GM18858 (cell line): ENCODE data around the gene TSPAN16.
A peak's percentile ranks its signal among the peaks of the same experiment; 100 is the strongest.
"Not testable (repeated sequence)": the region's sequence is repeated elsewhere in the genome, so short reads cannot be mapped to it uniquely, and the experiment has no call there.

Experiments
- ATAC-seq: cut with Tn5 transposase; IDR thresholded peaks from one replicate; pipeline ENCODE4 v1.9.1; 2021; ENCODE audit not compliant: unreplicated experiment

The TSPAN16 gene

DNA sequence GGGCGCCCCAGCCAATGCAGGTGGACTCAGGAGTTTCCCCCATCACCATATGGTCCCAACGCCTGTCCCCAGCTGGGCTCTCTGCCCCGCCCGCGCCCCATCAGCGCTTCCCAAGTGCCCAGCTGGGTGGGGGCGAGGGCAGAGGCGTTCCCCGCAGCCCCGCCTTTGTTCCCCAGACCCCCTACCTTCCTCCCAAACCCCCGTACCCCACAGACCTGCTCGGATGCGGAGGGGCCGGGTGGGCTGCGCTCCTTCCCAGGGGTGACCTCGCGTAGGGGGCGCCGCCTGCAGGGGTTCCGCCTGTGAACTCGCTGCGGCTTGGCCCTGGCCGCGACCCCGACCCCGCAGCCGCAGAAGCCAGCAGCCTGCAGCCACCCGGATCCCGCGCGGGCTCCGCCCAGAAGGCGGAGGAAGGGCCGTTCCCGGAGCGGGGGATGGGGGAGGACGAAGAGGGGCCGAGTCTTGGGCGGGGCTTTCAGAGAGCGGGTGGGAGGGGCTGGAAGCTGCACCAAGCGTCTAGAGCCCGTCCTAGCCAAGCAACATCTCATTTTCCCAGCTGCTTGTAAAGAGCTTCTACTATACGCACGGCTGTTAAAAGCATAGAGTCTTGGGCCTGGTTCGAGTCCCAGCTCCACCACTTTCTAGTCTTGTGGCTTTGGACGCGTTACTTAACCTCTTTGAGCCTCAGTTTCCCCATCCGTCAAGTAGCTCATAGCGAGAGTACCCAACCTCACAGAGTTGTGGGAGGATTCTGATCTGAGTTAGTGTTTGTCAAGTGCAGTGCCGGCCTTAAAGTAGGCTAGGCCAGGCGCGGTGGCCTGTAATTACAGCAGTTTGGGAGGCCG lies 43.5 kb downstream of the TSPAN16 start, which contains the start of gene RAB3D:
Gene RAB3D (minus strand): TSS at position 404 of the 845 bp plus-strand sequence. CDS start 2,258 bp downstream, outside the sequence.
- no peak for ATAC-seq

DNA sequence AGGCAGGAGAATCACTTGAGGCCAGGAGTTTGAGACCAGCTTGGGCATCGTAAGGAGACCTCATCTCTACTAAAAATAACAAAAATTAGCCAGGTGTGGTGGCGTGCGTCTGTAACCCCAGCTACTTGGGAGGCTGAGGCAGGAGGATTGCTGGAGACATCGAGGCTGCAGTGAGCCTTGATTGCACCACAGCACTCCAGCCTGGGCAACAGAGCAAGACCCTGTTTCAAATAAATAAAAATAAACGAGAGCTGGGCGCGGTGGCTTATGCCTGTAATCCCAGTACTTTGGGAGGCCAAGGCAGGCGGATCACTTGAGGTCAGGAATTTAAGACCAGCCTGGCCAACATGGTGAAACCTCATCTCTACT lies 44.1 kb downstream of the TSPAN16 start:
- not testable (repeated sequence) for ATAC-seq

DNA sequence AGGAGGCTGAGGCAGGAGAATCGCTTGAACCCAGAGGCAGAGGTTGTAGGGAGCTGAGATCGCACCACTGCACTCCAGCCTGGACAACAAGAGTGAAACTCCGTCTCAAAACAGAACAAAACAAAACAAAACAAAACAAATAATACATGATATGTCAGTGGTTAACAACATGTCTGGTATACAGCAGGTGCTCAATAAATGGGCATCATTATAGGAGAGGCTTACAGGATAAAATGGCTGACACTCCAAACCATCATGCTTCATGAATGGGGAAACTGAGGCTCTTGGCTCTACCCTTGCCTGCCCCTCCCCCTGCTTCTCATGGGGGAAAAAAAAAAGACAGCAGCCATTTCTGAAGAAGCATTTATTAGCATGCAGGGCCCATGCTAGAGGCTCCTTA lies 46.5 kb downstream of the TSPAN16 start:
- ATAC-seq, result no peak

DNA sequence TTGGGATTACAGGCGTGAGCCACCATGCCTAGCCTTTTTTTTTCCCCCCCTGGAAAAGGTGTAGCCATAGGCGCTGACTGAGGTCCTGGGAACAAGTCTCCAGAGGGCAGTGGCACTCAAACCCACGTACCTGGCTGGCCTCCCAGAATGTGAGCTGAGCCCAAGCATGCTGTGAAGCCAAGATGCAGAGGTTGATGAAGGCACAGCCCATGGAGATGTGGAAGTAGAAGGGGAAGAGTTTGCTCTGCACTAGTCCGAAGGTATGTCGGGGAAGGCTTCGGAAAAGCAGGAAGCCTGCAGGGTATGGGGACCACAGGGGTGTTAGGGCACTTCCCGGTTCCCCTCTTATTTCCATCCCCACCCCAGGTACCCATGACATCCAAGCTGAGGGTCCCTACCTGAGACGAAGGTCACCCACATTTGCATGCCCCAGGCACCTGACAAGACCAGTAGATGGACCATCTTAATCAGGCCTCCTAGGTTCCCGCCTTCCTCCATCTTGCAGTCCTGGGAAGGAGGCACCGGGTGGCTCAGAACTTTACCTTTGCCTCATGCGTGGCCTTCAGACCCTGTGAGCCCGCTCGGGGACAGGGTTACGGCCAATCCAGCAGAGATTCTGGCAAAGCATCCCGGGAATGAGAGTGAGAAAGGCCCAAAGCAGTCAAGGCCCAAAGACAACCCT lies 49.3 kb downstream of the TSPAN16 start:
- ATAC-seq, result no peak

DNA sequence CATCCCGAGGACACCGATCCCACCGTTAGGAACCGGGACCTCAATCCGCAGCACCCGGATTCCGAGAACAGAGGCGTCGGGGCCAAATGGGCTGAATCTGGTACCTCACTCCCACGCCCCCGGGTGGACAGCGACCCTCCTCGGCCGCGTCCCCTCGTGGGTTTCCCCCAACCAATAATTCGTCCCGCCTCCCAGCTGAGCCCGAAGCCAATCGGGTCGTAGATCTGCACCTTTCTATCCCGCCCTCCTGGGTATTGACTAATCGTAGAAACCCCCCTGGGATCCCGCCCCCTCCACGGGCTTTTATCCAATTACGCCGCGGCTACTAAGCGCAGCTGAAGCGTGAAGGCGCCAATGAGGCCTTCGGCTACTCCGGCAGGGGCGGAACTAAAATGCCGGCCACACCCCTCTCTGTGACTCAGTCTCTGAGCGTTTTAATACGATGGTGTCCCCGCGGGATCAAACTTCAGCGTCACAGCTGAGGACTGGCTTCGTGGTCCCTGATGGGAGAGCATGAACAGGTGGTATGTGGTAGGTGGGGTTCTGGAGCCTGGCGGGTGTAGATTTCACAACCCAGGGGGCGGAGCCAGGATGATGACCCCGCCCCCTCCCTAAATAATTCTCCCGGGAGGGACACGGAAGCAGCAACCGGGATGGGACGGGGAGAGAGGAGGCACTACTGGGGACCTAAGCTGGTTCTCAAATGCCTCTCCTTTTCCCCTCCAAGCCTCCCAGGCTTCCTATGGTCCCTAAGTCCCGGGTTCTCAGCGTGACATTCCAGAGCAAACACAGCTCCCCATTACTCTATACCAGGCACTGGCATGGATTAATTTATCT lies 50.4 kb downstream of the TSPAN16 start, which contains the start of the genes CCDC159 and TMEM205:
Gene CCDC159 (plus strand): TSS at position 416 of the 837 bp plus-strand sequence. CDS start 88 bp downstream, at position 504.
Gene TMEM205 (minus strand): TSS at position 165 of the 837 bp plus-strand sequence. CDS start 649 bp downstream, outside the sequence.
- ATAC-seq, result peak; percentile 76

DNA sequence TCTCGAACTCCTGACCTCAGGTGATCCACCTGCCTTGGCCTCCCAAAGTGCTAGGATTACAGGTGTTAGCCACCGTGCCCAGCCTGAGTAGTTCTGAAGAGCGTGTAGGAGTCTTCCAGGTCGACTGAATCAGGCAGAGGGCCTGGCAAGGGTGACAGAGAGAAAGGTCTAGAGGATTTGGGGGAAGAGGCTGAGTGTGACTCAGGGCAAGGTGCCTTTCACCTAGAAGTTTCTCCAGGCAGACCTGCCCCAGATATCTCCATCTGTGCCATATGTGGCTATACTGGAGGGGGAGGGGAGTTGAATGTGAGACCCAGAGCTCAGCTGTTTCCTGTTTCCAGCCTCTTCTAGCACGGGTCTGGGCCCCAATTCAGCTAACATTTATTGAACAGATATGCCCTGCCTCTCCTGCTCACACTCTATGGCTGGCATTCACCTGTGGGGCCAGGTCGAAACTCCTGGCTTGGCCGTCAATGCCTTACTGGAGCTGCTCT lies 51.6 kb downstream of the TSPAN16 start:
- no peak for ATAC-seq

DNA sequence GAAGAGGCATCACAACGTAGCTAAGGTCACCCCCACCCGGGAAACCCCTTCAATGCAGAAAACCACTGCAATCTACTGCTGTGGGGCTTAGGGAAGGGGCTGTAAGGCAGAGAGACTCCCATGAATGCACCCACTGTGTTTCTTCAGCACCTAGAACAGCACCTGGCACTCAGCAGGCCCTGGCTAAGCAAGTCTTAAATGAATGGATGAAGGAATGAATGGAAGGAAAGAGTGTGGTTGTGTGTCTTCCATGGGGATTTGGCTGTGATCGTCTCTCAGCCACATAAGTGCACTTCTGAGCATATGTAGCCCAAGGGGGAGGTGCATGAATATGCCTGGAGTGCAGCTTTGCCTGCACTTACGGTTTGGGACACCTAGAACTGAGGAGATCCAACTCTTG lies 53.2 kb downstream of the TSPAN16 start:
- no peak for ATAC-seq

DNA sequence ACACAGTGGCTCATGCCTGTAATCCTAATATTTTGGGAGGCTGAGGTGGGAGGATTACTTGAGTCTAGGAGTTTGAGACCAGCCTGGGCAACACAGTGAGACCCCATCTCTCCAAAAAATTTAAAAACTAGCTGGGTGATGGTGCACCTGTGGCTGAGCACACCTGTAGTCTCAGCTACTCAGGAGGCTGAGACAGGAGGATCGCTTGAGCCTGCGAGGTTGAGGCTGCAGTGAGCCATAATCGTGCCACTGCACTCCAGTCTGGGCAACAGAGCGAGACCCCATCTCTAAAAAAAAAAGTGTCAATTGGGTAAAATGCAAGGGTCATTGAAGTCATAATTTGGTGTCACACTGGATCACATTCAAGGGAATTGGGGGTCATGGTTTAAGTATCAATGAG lies 58.1 kb downstream of the TSPAN16 start:
- ATAC-seq, result not testable (repeated sequence)

DNA sequence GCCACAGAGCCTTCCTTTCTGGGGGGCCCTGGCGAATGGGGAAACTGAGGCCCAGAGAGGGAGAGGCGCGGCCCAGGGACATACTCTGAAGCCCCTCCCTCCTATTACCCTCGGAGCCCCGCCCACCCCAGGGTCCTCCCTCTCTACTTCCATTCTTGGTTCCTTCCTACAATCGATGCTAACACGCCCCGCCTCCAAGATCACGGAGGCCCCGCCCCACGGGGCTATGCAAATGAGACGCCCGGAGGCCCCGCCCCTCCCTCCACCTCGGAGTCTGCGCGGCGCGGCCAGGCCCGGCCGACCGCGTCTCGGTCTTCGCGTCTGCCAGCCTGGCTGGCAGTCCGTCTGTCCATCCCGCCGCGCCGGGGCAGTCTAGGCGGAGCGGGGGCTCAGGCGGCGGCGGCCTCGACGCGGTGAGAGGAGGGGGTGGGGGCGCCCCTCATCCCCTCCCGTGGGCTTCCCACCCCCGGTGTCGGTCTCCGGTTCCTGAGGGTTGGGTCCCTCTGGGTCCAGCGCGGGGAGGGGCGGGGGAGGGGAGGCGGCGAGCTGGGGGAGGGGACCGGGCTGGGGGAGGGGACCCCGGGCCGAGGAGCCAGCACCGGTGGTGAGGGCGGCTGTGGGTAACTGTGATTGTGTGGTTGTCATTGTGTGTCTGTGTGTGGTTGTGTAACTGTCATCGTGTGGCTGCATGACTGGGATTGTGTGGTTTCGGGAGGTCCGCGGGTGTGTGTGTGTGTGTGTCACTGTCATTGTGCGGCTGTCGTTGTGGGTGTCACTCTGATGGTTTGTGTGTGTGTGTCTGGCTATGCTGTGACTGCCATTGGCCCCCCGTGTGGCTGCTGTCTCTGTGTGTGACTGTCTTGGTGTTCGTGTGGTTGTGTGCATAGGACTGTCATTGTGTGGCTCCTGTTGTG lies 59.5 kb downstream of the TSPAN16 start, which contains the start of gene PLPPR2:
Gene PLPPR2 (plus strand): TSS at position 273 of the 914 bp plus-strand sequence. CDS start 2,242 bp downstream, outside the sequence.
- no peak for ATAC-seq

DNA sequence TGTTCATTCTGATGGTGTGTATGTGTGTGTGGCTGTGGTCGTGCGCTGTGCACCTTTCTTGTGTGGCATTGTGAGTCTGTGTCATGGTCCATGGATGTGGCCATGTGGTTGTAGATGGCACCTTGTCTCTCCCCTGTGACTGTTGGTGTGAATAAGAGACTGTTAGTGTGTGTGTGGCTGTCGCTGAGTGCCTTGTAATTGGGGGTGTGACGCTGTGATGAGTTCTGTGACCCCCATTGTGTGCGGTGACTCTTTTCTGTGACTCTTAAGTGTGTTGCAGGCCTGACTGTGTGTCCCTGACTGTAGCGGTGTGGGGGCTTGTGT lies 60.1 kb downstream of the TSPAN16 start:
- ATAC-seq, result no peak

DNA sequence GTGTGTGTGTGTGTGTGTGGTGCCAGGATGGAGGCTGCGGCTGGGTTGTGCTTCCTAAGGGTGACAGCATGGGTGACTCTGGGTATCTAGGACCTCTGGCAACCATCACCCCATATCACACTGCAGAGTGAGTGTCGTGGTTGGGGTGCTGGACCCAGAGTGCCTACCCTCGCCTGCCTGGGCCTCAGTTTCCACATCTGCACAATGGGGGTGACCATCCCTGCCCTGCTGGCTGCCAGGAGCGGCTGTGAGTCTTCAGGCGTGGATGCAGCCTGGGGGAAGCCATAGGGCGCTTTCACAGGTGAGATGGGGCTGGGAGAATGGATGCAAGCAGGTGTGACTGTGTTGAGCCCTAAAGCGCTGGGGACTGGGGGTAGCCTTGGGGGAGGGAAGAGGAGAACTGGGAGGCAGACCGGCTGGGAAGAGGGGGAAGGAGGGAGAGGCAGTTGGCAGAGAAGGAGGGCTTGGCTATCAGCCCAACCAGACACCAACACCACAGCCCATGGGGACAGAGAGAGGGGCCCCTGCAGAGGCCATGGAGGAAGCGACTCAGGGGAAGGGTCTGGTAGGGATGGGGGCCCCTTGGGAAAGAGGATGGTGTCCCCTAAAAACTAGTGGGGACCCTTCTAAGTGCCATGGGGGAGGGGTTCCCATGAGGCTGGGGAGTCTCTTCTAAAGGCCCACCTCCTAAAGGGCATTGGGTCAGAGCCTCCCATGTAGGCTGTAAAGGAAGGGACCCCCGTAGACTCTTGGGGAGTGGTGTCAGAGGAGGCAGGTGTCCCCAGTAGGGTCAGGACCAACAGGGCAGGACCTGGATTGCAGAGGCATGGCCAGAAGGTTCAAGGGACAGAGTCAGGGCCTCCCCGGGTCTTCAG lies 61.0 kb downstream of the TSPAN16 start:
- no peak for ATAC-seq

DNA sequence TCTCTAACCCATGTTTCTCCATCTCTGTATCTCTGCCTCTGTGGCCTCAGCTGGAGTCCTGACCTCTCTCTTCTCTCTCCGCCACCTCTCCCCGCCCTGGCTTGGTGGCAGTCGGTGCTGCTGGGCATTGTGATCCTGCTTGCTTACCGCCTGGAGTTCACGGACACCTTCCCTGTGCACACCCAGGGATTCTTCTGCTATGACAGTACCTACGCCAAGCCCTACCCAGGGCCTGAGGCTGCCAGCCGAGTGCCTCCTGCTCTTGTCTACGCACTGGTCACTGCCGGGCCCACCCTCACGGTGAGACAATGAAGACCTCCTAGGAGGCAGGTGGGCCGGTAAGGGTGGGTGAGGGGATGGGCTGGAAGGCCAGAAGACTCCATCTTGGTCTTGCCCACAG lies 63.5 kb downstream of the TSPAN16 start:
- no peak for ATAC-seq

DNA sequence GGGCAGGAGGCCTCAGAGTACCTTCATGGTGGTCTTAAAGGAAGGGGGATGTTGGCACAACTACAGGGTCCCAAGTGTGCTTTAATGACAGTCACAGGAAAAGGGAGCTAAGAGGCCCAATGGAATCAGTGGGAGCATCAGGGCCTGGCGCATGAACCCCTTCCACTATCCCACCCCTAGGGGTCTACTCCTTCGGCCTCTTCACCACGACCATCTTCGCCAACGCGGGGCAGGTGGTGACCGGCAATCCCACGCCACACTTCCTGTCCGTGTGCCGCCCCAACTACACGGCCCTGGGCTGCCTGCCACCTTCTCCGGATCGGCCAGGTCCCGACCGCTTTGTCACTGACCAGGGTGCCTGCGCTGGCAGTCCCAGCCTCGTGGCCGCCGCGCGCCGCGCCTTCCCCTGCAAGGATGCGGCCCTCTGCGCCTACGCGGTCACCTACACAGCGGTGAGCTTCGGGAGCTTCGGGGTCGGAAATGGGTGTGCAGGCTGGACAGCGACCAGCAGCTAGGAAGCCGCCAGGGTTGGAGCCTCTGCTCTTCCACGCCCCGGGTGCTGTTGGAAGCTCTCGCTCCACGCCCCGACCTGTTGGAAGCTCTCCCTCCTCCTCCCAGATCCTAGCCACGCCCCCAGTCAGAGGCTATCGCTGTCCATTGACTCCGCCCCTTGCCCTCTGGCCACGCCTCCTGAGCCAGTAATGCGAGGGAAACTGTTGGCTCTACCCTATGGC lies 65.2 kb downstream of the TSPAN16 start:
- ATAC-seq, result no peak

DNA sequence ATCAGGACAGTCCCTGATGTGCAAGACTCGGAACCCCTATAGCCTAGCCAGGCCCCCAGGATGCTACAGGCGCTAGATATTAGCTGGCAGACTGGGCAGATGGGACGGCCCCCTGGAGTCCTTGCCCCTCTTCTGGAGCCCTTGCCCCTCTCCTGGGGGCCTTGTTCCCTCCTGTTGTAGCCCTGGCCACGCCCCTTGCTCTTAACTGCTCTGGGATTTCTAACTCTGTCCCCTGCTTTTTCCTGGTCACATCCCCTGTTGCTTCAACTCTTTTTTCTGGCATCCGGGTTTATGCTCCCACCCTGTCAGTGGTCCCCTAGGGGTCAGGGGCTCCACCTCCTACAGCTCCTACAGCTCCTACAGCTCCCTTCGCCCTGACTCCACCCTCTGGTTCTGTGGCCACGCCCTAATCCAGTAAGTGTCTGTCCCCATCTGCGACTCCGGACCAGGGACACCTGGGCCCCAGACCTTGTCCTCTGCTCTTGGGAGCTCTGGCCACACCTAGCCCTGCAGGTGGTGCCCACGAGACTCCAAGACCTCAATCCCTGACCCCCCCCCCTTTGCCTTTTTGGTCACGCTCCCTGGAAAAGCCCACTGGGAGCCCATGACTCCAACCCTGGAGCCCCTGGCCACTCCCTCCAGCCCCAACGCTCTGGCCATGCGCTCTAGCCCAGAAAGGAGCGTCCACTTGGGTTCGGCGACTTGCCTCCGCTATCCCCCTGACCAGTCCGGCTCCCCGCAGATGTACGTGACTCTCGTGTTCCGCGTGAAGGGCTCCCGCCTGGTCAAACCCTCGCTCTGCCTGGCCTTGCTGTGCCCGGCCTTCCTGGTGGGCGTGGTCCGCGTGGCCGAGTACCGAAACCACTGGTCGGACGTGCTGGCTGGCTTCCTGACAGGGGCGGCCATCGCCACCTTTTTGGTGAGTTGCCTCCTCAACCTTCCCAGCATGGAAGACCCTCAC lies 66.1 kb downstream of the TSPAN16 start:
- ATAC-seq, result no peak

DNA sequence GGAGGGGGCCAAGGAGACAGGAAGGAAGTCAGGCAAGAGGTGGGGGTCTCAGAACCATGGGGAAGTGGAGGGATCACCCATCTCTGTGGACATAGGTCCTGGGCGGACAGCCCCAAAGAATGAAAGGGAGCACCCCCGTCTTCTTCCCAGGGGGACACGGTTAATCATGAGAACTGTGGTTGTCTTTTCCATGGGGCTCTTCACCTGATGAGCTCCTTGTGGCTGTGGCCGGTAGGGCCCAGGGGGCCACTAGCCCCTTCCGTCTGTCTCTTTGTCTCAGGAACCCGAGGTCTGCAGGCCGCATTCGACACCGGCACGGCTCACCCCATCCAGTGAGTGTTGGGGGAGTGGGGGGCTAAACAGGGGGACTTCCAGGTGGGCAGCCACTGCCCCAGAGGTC lies 67.9 kb downstream of the TSPAN16 start:
- ATAC-seq, result no peak

DNA sequence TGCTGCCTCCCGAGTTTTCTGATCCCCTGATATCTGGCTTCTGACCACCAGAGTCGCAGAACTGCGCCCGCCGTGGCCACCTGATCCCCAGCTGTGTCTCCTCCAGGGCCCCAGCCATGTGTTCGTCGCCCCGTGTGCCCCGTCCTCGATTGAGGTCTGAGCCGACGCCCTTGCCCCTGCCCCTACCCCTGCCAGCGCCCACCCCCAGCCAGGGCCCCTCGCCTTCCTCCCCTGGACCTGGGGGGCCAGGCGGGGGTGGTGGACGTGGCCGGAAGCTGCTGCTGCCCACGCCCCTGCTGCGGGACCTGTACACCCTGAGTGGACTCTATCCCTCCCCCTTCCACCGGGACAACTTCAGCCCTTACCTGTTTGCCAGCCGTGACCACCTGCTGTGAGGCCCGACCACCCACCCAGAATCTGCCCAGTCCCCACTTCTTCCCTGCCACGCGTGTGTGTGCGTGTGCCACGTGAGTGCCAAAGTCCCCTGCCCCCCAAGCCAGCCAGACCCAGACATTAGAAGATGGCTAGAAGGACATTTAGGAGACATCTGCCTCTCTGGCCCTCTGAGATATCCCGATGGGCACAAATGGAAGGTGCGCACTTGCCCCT lies 68.4 kb downstream of the TSPAN16 start:
- no peak for ATAC-seq

DNA sequence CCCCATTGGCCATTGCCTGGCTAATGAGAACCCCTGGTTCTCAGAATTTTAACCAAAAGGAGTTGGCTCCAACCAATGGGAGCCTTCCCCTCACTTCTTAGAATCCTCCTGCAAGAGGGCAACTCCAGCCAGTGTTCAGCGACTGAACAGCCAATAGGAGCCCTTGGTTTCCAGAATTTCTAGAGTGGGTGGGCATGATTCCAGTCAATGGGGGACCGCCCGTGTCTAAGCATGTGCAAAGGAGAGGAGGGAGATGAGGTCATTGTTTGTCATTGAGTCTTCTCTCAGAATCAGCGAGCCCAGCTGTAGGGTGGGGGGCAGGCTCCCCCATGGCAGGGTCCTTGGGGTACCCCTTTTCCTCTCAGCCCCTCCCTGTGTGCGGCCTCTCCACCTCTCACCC lies 69.0 kb downstream of the TSPAN16 start:
- no peak for ATAC-seq
